ENCODE data around the gene PPP1R18.
A peak's percentile ranks its signal among the peaks of the same experiment; 100 is the strongest.
"Not testable (repeated sequence)": the region's sequence is repeated elsewhere in the genome, so short reads cannot be mapped to it uniquely, and the experiment has no call there.

The PPP1R18 gene

DNA sequence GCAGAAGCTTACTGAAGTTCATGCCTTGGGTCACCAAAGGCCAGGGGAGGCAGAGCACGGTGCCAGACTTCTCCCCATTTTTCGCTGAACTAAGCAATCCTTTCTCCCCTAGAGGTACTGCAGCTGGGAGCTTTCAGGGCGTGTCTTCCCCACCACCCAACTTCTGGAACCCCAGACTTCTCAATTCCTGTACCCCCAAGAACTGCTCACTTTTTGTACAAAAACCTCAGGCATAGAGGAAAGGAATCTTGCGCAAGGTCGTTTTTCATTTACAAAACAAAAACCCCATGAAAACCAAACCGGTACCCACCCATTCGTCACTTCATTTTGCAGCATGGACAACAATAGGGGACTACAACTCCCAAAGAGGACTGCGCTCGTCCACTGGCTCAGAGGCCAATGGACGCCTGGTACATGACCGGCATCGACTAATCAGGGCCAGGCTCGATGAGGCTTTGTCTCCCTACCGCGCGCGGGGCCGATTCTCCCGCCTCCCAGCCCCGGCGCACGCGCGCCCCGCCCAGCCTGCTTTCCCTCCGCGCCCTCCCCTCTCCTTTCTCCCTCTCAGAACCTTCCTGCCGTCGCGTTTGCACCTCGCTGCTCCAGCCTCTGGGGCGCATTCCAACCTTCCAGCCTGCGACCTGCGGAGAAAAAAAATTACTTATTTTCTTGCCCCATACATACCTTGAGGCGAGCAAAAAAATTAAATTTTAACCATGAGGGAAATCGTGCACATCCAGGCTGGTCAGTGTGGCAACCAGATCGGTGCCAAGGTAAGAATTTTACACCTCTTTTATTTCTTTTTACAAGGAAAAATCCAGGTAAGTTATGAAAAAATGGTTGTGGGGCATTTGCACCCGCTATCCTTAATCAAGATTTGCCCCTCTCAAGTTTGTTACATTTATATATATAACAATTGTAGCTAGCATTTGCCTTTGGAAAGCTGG, 33.6 kb upstream of the PPP1R18 start, which contains the start of gene TUBB:
TSS of gene TUBB (plus strand) at position 562 of the 947 bp plus-strand sequence. CDS start at position 717, 155 bp downstream.
- DNase-seq (ENCODE audit: low spot score), result peak; percentile 83

DNA sequence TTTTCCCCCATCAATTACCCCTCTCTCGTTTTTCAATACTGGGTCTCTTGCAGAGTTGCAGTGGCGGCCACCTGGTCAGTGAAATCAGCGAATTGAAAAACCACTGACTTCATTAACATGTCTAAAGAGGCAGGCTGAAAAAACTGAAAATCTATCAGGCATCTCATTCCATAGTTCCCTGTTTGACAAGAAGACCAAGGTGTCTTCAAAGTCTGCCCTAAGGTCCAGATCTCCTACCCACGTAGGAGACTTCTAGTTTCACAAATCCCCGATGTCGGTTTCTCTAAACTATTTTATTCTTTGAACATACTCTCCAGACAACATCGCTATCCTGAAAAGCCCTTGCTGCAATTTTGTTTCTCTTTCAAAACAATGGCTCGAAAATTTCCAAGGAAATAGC, 32.9 kb upstream of the PPP1R18 start:
- no peak for DNase-seq (ENCODE audit: low spot score)

- DNase-seq (ENCODE audit: low spot score), result not testable (repeated sequence)
Observed at GRCh38 chr6:30717845-30718720, 31.6 kb upstream of the PPP1R18 start.

GRCh38 chr6:30717129-30717844, 30.8 kb upstream of the PPP1R18 start, which contains the start of gene MDC1:
MDC1 (minus strand) TSS chr6:30717281; CDS start chr6:30715175, 2,106 bp downstream.
- peak; percentile 84 for DNase-seq (ENCODE audit: low spot score)

- no peak for DNase-seq (ENCODE audit: low spot score)
Observed at GRCh38 chr6:30716879-30717128, 30.4 kb upstream of the PPP1R18 start.

GRCh38 chr6:30714263-30714662, 27.8 kb upstream of the PPP1R18 start:
- no peak for DNase-seq (ENCODE audit: low spot score)

DNA sequence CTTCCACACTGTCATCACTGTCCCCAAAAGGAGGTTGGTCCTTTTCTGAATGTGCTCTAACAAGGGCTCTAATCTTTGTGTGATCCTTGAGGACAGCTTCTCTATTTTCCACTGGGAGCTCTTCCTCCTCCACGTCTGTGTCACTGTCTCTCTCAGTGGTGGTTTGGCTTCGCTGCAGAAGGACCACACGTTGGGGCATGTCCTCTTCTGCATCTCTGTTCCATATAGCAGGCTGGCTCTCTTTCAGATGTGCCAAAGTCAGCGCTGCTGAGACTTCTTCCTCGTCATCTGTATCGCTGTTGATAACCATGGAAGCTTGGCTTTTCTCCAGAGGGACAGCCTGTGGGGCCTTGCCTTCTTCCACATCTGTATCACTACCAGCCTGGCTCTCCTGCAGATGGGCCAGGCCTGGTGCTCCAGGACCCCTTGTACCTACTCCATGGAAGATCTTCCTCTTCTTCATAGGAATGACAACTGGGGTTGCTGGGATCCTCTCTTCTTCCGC, 26.0 kb upstream of the PPP1R18 start:
- DNase-seq (ENCODE audit: low spot score), result no peak

DNA sequence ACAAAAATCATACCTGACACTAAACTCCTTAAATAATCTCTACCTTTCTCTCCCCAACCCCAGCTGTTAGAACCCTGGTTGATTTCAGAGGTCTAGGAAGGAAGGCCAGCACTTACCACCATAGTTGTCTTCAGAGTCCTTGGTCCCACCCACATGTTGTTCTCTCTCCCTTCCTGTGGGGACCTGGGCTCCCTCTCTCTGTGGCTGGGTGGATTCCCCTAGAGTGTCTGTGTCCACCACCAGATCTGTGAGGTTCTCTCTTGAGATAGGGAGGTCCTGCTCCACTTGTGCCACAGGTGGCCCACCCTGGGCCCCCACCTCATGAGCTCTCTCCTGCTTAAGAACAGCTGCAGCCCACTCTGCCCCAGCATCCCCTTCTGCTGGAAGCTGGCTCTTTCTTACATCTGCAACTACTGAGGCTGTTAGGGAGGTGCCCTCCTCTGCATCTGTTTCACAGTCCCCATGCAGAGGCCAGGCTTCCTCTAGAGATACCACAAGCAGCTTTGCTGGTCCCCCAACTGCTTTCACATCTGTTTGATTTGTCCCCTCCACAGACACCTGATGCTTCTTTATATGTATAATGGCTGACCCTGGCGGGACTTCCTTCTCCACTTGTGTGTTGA, 25.4 kb upstream of the PPP1R18 start:
- no peak for DNase-seq (ENCODE audit: low spot score)

DNA sequence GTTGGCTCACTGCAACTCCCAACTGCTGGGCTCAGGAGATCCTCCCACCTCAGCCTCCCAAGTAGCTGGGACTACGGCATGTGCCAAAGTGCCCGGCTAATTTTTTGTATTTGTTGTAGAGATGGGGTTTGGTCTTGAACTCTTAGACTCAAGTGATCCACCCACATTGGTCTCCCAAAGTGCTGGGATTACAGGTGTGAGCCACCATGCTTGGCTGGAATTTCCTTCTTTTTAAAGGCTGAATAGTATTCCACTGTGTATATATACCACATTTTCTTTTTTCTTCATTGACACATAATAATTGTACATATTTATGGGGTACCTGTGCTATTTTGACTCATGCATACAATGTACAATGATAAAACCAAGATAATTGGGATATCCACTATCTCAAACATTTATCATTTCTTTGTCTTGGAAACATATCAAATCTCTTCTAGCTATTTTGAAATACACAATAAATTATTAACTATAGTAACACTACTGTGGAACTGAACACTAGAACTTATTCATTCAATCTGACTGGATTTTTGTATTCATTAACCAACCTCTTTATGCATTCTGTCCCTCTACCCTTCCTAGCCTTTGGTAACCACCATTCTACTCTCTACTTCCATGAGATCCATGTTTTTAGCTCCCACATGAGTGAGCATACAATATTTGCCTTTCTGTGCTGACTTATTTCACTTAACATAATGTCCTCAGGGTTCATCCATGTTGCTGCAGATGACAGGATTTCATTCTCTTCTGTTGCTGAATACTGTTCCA, 22.8 kb upstream of the PPP1R18 start:
- DNase-seq (ENCODE audit: low spot score), result no peak

DNA sequence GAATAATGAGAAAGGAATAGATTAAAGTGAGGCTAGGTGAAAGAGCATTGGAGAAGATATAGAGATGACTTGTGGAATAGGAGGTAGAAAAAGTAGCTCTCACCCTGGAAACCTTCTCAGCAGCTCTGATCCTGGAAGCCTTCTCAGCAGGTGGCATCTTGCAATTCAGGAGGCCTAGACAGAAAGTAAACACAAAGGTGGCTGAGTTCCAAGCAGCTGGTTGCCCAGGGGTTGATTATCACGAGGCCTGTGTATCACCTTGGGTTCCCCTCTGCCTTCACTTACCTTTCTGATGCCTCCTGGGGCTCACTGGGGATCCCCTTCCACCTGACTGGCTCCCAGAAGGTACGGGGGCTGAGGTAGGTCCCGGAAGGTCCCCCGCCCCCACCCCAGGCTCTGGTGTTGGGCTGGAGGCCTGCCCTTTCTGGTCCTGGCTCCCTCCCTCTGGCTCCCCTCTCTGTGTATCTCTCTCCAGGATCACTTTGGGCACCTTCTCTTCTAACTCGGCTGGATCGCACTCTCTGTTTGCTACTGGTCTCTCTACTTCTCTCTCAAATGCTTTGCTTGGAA, 20.9 kb upstream of the PPP1R18 start:
- DNase-seq (ENCODE audit: low spot score), result no peak

GRCh38 chr6:30705620-30706019, 19.2 kb upstream of the PPP1R18 start:
- DNase-seq (ENCODE audit: low spot score), result no peak

- DNase-seq (ENCODE audit: low spot score), result no peak
Observed at GRCh38 chr6:30703821-30704220, 17.4 kb upstream of the PPP1R18 start.

- DNase-seq (ENCODE audit: low spot score), result no peak
Observed at GRCh38 chr6:30703011-30703410, 16.6 kb upstream of the PPP1R18 start.

DNA sequence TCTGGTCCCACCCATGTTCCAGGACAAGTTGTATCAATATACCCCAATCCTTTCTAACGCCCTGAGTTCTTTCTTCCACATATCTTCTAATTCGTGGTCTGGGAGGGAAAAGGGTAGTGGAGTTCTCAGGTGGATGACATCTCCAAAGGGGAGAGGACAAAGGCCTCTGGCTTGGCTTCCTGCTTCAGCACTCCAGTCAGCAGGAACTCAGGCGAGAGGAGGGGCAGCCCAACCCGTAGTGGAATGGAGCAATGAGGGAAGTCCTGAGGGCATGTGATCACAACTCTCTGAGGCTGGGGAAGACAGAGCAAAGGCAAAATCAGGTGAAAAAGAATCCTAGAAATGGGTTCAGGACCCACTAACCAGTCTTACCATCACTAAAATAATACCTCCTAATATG, 13.9 kb upstream of the PPP1R18 start:
- no peak for DNase-seq (ENCODE audit: low spot score)

DNA sequence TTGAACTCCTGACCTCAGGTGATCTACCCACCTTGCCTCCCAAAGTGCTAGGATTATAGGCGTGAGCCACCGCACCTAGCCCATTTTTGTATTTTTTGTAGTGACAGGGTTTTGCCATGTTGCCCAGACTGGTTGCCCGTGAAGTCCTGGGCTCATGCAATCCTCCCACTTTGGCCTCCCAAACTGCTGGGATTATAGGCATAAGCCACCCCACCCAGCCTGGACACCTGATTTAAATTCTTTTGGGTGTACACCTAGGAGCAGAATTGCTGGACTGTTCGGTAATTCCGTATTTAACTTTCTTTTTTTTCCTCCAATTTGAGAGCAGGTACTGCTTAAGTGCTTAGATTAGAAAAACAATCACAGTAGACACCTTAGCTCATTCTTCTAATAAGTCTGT, 10.0 kb upstream of the PPP1R18 start:
- DNase-seq (ENCODE audit: low spot score), result no peak

DNA sequence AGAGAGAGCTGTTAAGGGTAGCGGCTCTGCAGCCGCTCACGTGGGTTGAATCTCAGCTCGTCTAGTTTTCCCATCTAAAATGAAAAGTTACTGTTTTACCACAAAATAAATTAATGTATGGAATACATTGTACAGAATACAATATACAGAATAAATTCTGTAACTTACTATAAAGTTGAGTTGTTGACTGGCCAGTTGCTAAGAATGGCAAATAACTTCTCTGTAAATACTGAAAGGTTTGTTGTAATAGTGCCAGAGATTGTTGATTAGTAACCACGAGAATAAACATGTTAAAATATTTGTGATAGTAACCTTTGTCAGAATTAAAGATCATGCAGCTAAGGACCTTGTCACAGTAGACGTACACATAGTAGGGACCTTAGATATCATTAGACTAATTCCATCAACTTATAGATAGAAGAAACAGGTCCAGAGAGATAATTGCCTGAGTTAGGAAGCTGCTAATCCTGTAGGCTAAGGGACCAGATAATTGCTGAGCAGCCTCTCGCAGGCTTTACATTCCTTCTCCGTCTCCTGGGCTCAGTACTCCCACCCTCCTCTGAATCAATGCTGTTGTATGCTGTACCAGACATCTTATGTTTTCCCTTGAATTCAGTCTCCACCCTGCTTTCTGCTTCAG, 4.9 kb upstream of the PPP1R18 start:
- no peak for DNase-seq (ENCODE audit: low spot score)

DNA sequence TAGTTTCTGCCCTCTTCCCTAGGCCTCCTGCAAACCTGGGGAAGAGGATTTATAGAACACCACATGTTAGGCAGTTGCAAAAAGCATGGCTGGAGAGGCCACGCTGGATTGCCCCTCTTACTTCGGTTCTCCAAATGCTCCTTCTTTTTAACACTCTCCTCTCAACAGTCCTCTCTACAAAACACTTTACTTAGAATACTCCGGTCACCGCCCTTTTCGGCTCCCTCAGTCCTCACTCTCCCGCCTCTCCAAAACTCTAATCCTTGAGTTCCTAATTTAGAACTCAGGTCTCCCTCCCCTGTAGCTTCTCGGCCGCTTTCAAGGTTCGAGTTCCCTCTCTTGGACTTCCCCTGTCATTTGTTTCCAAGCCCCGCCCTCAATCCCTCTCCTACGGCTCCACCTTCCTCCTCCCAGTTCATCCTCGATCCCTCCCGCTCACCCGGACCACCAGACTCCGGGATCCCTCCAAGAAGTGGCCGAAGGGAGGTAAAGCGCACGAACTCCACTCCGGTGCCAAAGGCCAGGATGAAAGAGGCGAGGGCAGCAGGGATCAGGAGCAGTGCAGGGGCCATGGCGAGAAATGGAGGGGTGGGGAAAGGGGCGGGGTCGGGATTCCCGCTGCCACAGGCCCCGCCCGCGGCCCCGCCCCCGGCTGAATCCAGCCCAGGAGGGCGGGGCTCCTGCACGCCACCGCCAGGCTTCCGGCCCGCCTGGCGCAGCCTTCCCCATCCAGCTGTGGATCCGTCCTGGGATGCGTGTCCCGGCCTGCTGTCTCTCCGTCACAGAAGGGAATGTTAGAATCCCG, 4.2 kb upstream of the PPP1R18 start, which contains the start of gene NRM:
TSS of gene NRM (minus strand) at position 582 of the 805 bp plus-strand sequence. CDS start at position 572, 10 bp downstream.
- DNase-seq (ENCODE audit: low spot score), result peak; percentile 68

DNA sequence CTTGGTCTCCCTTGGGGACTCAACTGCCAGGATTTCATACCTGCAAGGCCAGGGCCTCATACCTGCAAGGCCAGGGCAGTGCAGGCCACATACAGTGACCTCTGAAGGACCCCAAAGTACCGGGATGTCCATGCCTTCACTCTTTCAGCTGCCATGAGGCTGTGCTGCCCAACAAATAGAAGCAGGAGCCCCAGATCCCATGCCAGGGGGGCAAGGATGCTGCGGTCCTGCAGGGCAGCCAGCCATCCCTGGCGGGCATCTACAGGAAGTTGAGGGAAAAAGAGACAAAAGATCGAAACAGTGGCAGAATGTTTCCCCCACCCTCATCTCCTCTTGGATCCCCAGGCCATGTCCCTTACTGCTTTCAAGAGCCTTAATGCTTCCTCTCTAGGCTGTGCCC, 3.5 kb upstream of the PPP1R18 start:
- no peak for DNase-seq (ENCODE audit: low spot score)

Measured in HuH-7.5 (cell line).